Measurements from ENCODE around the gene LGALS3BP.

The LGALS3BP gene

GRCh38 chr17:78940258-78940657, 39.5 kb downstream of the LGALS3BP start:
- H2BK120ac ChIP-seq (ENCODE audit: insufficient read depth, low read length, poor library complexity): no peak overlapping the region
- peaks cover 3% of the 10 kb centered on the region for H3K9me3 ChIP-seq (ENCODE audit: insufficient read depth, low read depth, low read length)
- no peak overlapping the region for H3K4me3 ChIP-seq (ENCODE audit: low read depth, low read length)
- no peak overlapping the region for H4K91ac ChIP-seq (ENCODE audit: low read depth, low read length)
- no peak overlapping the region for H2AK5ac ChIP-seq (ENCODE audit: low read length)
- H3K9ac ChIP-seq (ENCODE audit: low read length): no peak overlapping the region
- no peak overlapping the region for H3K18ac ChIP-seq (ENCODE audit: low read length)
- H3K79me1 ChIP-seq (ENCODE audit: low read length): no peaks in the 10 kb centered on the region
- no peak overlapping the region for H3K23ac ChIP-seq (ENCODE audit: low read length)
- H2BK5ac ChIP-seq (ENCODE audit: low read depth, low read length, poor library complexity): no peak overlapping the region
- DNase-seq: no peak
- H3K79me2 ChIP-seq (ENCODE audit: control insufficient read depth, insufficient read depth, low read length, poor library complexity): no peaks in the 10 kb centered on the region
- no peak overlapping the region for H4K8ac ChIP-seq (ENCODE audit: low read depth, low read length)
- H2BK12ac ChIP-seq (ENCODE audit: low read length): no peak overlapping the region
- no peak overlapping the region for H3K27ac ChIP-seq (ENCODE audit: low read depth, low read length)
- H2AFZ ChIP-seq (ENCODE audit: insufficient read depth, low read length, poor library complexity): no peak overlapping the region
- no peaks in the 10 kb centered on the region for H3K36me3 ChIP-seq (ENCODE audit: control insufficient read depth in 1 of 2, insufficient read depth in 2 of 2, low read length in 2 of 2)
- H3K4me1 ChIP-seq (ENCODE audit: control insufficient read depth in 1 of 2, insufficient read depth in 2 of 2, low read length in 2 of 2): peaks cover 0 to 4% of the 10 kb centered on the region in 2 experiments
- H3K4ac ChIP-seq (ENCODE audit: low read depth, low read length): no peak overlapping the region
- H3K14ac ChIP-seq (ENCODE audit: low read length): no peak overlapping the region
- WGBS (ENCODE audit: extremely low coverage, insufficient coverage, insufficient read length): no CpG with 5 or more reads among the region's 5 CpGs
- no peaks in the 10 kb centered on the region for H3K27me3 ChIP-seq (ENCODE audit: insufficient read depth, low read length)
- no peak overlapping the region for H3K4me2 ChIP-seq (ENCODE audit: low read length)
- no peak overlapping the region for H4K12ac ChIP-seq (ENCODE audit: low read depth, low read length)

DNA sequence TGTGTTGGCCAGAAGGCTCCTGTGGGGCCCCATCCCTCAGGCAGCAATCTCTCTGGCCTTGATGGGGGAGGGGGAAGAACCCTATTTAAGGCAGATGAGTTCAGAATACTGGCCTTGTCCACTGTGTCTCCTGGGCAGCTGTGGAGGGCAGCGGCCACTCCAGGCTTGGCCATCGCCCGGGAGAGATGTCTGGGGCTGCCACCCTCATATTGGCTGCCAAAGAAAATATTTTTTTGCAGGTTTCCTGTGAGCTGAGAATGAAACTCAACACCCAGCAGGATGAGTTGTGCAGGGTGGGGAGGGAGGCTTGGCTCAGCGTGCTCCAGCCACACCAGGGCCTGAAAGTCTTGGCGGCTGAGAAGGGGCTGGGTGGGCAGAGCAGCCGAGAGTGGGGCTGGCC, 40.1 kb downstream of the LGALS3BP start:
- H3K4me1 ChIP-seq (ENCODE audit: control insufficient read depth in 1 of 2, insufficient read depth in 2 of 2, low read length in 2 of 2): peaks cover 3 to 9% of the 10 kb centered on the region in 2 experiments

GRCh38 chr17:78937561-78937960, 42.2 kb downstream of the LGALS3BP start:
- Histone ChIP-seq H3K18ac (ENCODE audit: low read length) (no peak overlapping the region), H3K36me3 (ENCODE audit: control insufficient read depth in 1 of 2, insufficient read depth in 2 of 2, low read length in 2 of 2) (no peaks in the 10 kb centered on the region), H4K8ac (ENCODE audit: low read depth, low read length) (no peak overlapping the region), H2AK5ac (ENCODE audit: low read length) (no peak overlapping the region), H3K27ac (ENCODE audit: low read depth, low read length) (no peak overlapping the region), H3K4me1 (ENCODE audit: control insufficient read depth in 1 of 2, insufficient read depth in 2 of 2, low read length in 2 of 2) (peaks cover 18 to 25% of the 10 kb centered on the region in 2 experiments), H4K12ac (ENCODE audit: low read depth, low read length) (no peak overlapping the region), H3K4me3 (ENCODE audit: low read depth, low read length) (no peak overlapping the region), H3K79me1 (ENCODE audit: low read length) (peaks cover 2% of the 10 kb centered on the region), H3K27me3 (ENCODE audit: insufficient read depth, low read length) (no peaks in the 10 kb centered on the region), H3K14ac (ENCODE audit: low read length) (no peak overlapping the region), H4K91ac (ENCODE audit: low read depth, low read length) (no peak overlapping the region), H3K79me2 (ENCODE audit: control insufficient read depth, insufficient read depth, low read length, poor library complexity) (no peaks in the 10 kb centered on the region), H2BK5ac (ENCODE audit: low read depth, low read length, poor library complexity) (no peak overlapping the region), H2AFZ (ENCODE audit: insufficient read depth, low read length, poor library complexity) (no peak overlapping the region), H2BK120ac (ENCODE audit: insufficient read depth, low read length, poor library complexity) (no peak overlapping the region), H3K9me3 (ENCODE audit: insufficient read depth, low read depth, low read length) (peaks cover 3% of the 10 kb centered on the region), H3K9ac (ENCODE audit: low read length) (no peak overlapping the region), H2BK12ac (ENCODE audit: low read length) (no peak overlapping the region), H3K4ac (ENCODE audit: low read depth, low read length) (no peak overlapping the region), H3K23ac (ENCODE audit: low read length) (no peak overlapping the region), H3K4me2 (ENCODE audit: low read length) (no peak overlapping the region)
- DNase-seq: peak in 1 of 2 donors; percentile 42
- WGBS (ENCODE audit: extremely low coverage, insufficient coverage, insufficient read length): no CpG with 5 or more reads among the region's 11 CpGs

More for the DNA sequence above, 40.1 kb downstream of the LGALS3BP start:
- H3K23ac ChIP-seq (ENCODE audit: low read length): no peak overlapping the region
- no peak overlapping the region for H2BK12ac ChIP-seq (ENCODE audit: low read length)
- no peak overlapping the region for H2BK120ac ChIP-seq (ENCODE audit: insufficient read depth, low read length, poor library complexity)
- peaks cover 3% of the 10 kb centered on the region for H3K9me3 ChIP-seq (ENCODE audit: insufficient read depth, low read depth, low read length)
- no peak overlapping the region for H4K12ac ChIP-seq (ENCODE audit: low read depth, low read length)
- no peak overlapping the region for H3K27ac ChIP-seq (ENCODE audit: low read depth, low read length)
- no peak overlapping the region for H3K18ac ChIP-seq (ENCODE audit: low read length)
- no peak overlapping the region for H4K8ac ChIP-seq (ENCODE audit: low read depth, low read length)
- no peak overlapping the region for H3K14ac ChIP-seq (ENCODE audit: low read length)
- H3K79me1 ChIP-seq (ENCODE audit: low read length): no peaks in the 10 kb centered on the region
- H3K27me3 ChIP-seq (ENCODE audit: insufficient read depth, low read length): no peaks in the 10 kb centered on the region
- no peak overlapping the region for H3K4me2 ChIP-seq (ENCODE audit: low read length)
- no peak overlapping the region for H2AFZ ChIP-seq (ENCODE audit: insufficient read depth, low read length, poor library complexity)
- no CpG with 5 or more reads among the region's 6 CpGs for WGBS (ENCODE audit: extremely low coverage, insufficient coverage, insufficient read length)
- no peak overlapping the region for H3K4ac ChIP-seq (ENCODE audit: low read depth, low read length)
- no peaks in the 10 kb centered on the region for H3K36me3 ChIP-seq (ENCODE audit: control insufficient read depth in 1 of 2, insufficient read depth in 2 of 2, low read length in 2 of 2)
- no peak overlapping the region for H3K9ac ChIP-seq (ENCODE audit: low read length)
- H3K4me3 ChIP-seq (ENCODE audit: low read depth, low read length): no peak overlapping the region
- no peaks in the 10 kb centered on the region for H3K79me2 ChIP-seq (ENCODE audit: control insufficient read depth, insufficient read depth, low read length, poor library complexity)
- DNase-seq: no peak
- H2AK5ac ChIP-seq (ENCODE audit: low read length): no peak overlapping the region
- no peak overlapping the region for H2BK5ac ChIP-seq (ENCODE audit: low read depth, low read length, poor library complexity)
- H4K91ac ChIP-seq (ENCODE audit: low read depth, low read length): no peak overlapping the region

DNA sequence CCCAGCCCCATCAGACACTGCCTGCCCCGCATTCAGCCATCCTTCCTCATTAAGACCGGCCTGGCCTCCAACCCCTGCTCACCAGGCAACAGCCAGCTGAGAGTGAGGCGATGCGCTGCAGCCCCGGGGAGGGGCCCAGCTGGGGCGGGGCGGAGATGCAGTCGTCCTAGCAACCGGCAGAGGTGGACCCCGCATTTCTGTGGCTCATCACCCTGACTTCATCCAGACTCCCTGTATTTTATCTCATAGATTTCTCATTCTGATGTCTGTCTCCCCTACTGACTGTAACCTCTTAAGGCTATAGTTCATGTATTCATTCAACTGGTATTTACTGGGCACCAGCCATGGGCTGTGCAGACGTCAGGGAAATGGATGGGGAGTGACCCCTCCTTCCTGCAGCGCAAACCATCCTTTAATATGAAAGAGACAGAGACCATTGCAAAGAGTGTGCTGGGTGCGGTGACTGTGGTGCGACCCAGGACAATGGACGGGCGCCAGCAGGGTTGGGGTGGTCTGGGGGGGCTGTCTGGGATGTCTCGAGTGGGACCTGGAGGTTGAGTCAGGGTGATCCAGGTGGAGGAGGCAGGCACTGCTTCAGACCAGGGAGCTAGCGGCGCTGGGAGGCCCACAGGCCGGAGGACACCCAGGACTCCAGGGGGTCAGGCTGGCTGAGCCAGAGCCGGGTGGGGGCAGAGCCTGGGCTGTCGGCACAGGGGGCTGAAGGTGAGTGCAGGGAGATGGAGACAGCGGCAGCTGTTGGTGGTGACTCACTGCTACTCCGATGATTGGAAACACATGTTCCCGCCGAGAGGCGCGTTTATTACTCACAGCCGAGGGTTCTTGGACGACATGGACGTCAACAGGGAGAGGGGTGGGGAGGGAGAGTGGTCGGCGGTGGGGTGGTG, 44.1 kb downstream of the LGALS3BP start:
- Histone ChIP-seq H4K8ac (ENCODE audit: low read depth, low read length) (no peak overlapping the region), H2AK5ac (ENCODE audit: low read length) (peak overlapping the region; percentile 59), H3K23ac (ENCODE audit: low read length) (no peak overlapping the region), H2BK12ac (ENCODE audit: low read length) (no peak overlapping the region), H3K79me1 (ENCODE audit: low read length) (peaks cover 2% of the 10 kb centered on the region), H3K4me3 (ENCODE audit: low read depth, low read length) (no peak overlapping the region), H3K18ac (ENCODE audit: low read length) (no peak overlapping the region), H4K91ac (ENCODE audit: low read depth, low read length) (peak overlapping the region; percentile 33), H3K27ac (ENCODE audit: low read depth, low read length) (no peak overlapping the region), H3K79me2 (ENCODE audit: control insufficient read depth, insufficient read depth, low read length, poor library complexity) (no peaks in the 10 kb centered on the region), H3K14ac (ENCODE audit: low read length) (peak overlapping the region; percentile 0), H3K4me1 (ENCODE audit: control insufficient read depth in 1 of 2, insufficient read depth in 2 of 2, low read length in 2 of 2) (peaks cover 18 to 25% of the 10 kb centered on the region in 2 experiments), H2BK5ac (ENCODE audit: low read depth, low read length, poor library complexity) (no peak overlapping the region), H3K27me3 (ENCODE audit: insufficient read depth, low read length) (no peaks in the 10 kb centered on the region), H3K9me3 (ENCODE audit: insufficient read depth, low read depth, low read length) (peaks cover 3% of the 10 kb centered on the region), H3K4me2 (ENCODE audit: low read length) (no peak overlapping the region), H3K36me3 (ENCODE audit: control insufficient read depth in 1 of 2, insufficient read depth in 2 of 2, low read length in 2 of 2) (no peaks in the 10 kb centered on the region), H3K4ac (ENCODE audit: low read depth, low read length) (no peak overlapping the region), H2BK120ac (ENCODE audit: insufficient read depth, low read length, poor library complexity) (no peak overlapping the region), H4K12ac (ENCODE audit: low read depth, low read length) (no peak overlapping the region), H3K9ac (ENCODE audit: low read length) (no peak overlapping the region), H2AFZ (ENCODE audit: insufficient read depth, low read length, poor library complexity) (no peak overlapping the region)
- WGBS (ENCODE audit: extremely low coverage, insufficient coverage, insufficient read length): no CpG with 5 or more reads among the region's 33 CpGs
- peak in 1 of 2 donors; percentile 56 for DNase-seq

Measured in trophoblast cell (in vitro differentiated cells and primary cell).